B cell (primary cell): ENCODE measurements around the gene CSMD2. TPM values are rescaled to one million over a fixed set of nuclear protein-coding genes. Genes with fewer than 3 reads are reported as not detected.

ENCODE experiments used
- ATAC-seq: fragments of 200-7000 bp; cut with Tn5 transposase; one replicate; pipeline ENCODE4 v1.10.0; 2021; ENCODE audit warnings: low read depth, mild to moderate bottlenecking, moderate number of reproducible peaks, moderate library complexity
- CTCF ChIA-PET: fragments of 350-600 bp; sonication (Branson Sonifier 250); formaldehyde crosslinking; loops from one replicate; lab custom pipeline; 2021; ENCODE audit warnings: antibody characterized with exemption, inconsistent platforms; lab: Charles Lee
- POLR2A ChIA-PET: fragments of 350-600 bp; sonication (Branson Sonifier 250); formaldehyde crosslinking; loops from one replicate; lab custom pipeline; 2021; ENCODE audit warnings: antibody characterized with exemption; lab: Charles Lee
- DNase-seq: peaks from one replicate; pipeline ENCODE4 v3.0.0; 2013
- H2AFZ ChIP-seq: 2 replicates; pipeline ENCODE4 v1.6.1; 2012; ENCODE audit warnings: mild to moderate bottlenecking, low read depth, low read length; ENCODE audit not compliant: insufficient read depth, poor library complexity, severe bottlenecking
- H3K27ac ChIP-seq, 2 donors: 1 replicate in 1 of 2; 2 replicates in 1 of 2; pipeline ENCODE4 v1.5.1; 2012 to 2013; ENCODE audit warnings: low read length in 2 of 2, mild to moderate bottlenecking in 2 of 2, moderate library complexity in 1 of 2
- H3K27me3 ChIP-seq, 4 experiments: fragments of 200-600 bp in 1 of 4; sonication (generic) in 1 of 4; replicated peaks in 1 of 4; 1 replicate in 2 of 4; 2 replicates in 2 of 4; pipeline versions ENCODE4 v1.6.1 to v1.7.0; 2013 to 2016; ENCODE audit warnings: low read length in 3 of 4, mild to moderate bottlenecking in 2 of 4, mixed read lengths in 1 of 4, moderate library complexity in 1 of 4; ENCODE audit not compliant: insufficient read depth in 4 of 4, control insufficient read depth in 3 of 4; ENCODE audit errors: control extremely low read depth in 1 of 4
- H3K36me3 ChIP-seq, 2 experiments: replicated peaks in 1 of 2; 1 replicate in 1 of 2; 2 replicates in 1 of 2; pipeline versions ENCODE4 v1.6.1 to v1.7.1; 2013; ENCODE audit warnings: low read length in 1 of 2; ENCODE audit not compliant: insufficient read depth in 2 of 2, control insufficient read depth in 1 of 2; ENCODE audit errors: control extremely low read depth in 1 of 2, extremely low read depth in 1 of 2
- H3K4me1 ChIP-seq, 2 donors: fragments of 200-600 bp in 1 of 2; sonication (generic) in 1 of 2; 1 replicate in 1 of 2; 2 replicates in 1 of 2; pipeline versions ENCODE4 v1.5.1 to v1.6.1; 2013 to 2017; ENCODE audit warnings: low read length in 2 of 2; ENCODE audit not compliant: control insufficient read depth in 2 of 2, insufficient read depth in 2 of 2
- H3K4me2 ChIP-seq: replicated peaks from 2 replicates; pipeline ENCODE3; 2012; ENCODE audit warnings: mild to moderate bottlenecking, low read depth, low read length; ENCODE audit not compliant: poor library complexity, severe bottlenecking
- H3K4me3 ChIP-seq, 5 experiments: fragments of 200-600 bp in 1 of 5; sonication (generic) in 1 of 5; 1 replicate in 3 of 5; 2 replicates in 2 of 5; pipeline versions ENCODE4 v1.5.1 to v1.7.0; 2011 to 2016; ENCODE audit warnings: low read length in 4 of 5, mild to moderate bottlenecking in 4 of 5, low read depth in 2 of 5, control low read depth in 1 of 5, moderate library complexity in 1 of 5; ENCODE audit not compliant: insufficient read depth in 1 of 5; ENCODE audit errors: control extremely low read depth in 1 of 5, extremely low read depth in 1 of 5
- H3K79me2 ChIP-seq: fragments of 200-600 bp; sonication (generic); one replicate; pipeline ENCODE4 v1.6.0; 2016; ENCODE audit warnings: low read length; ENCODE audit not compliant: control insufficient read depth, insufficient read depth
- H3K9ac ChIP-seq: fragments of 200-600 bp; sonication (generic); 2 replicates; pipeline ENCODE4 v1.6.1; 2017; ENCODE audit warnings: mild to moderate bottlenecking, low read length, moderate library complexity
- H3K9me3 ChIP-seq, 3 donors: one replicate each; pipeline versions ENCODE4 v1.6.1 to v1.7.1; 2013; ENCODE audit warnings: low read length in 2 of 3; ENCODE audit not compliant: control insufficient read depth in 2 of 3, insufficient read depth in 1 of 3; ENCODE audit errors: control extremely low read depth in 1 of 3
- H4K20me1 ChIP-seq: 2 replicates; pipeline ENCODE4 v1.6.0; 2012; ENCODE audit warnings: mild to moderate bottlenecking, low read length; ENCODE audit not compliant: insufficient read depth, control insufficient read depth, poor library complexity, severe bottlenecking
- H3K27ac Mint-ChIP-seq: one replicate; pipeline ENCODE4 v1.8.0; 2021; ENCODE audit warnings: mixed read lengths
- H3K27me3 Mint-ChIP-seq: one replicate; pipeline ENCODE4 v1.8.0; 2021; ENCODE audit warnings: mixed read lengths
- H3K4me1 Mint-ChIP-seq: one replicate; pipeline ENCODE4 v1.8.0; 2021; ENCODE audit warnings: mixed read lengths
- H3K4me3 Mint-ChIP-seq: one replicate; pipeline ENCODE4 v1.8.0; 2021; ENCODE audit warnings: mixed read lengths
- H3K9me3 Mint-ChIP-seq: one replicate; pipeline ENCODE4 v1.8.0; 2022; ENCODE audit warnings: mixed read lengths; ENCODE audit not compliant: insufficient read depth
- EZH2 ChIP-seq: IDR thresholded peaks from 2 replicates; pipeline ENCODE4 v1.6.1; 2012; ENCODE audit warnings: borderline replicate concordance, low read depth, mild to moderate bottlenecking, moderate library complexity, low read length; ENCODE audit not compliant: insufficient read depth, poor library complexity, severe bottlenecking
- WGBS: methylation state at CpG from one replicate; pipeline ENCODE4 v1.1.5; 2013; ENCODE audit warnings: missing lambda C conversion rate; ENCODE audit not compliant: insufficient coverage; 5-methylcytosine and 5-hydroxymethylcytosine counted together
- intact Hi-C: fragments of 100-400 bp; cut with micrococcal nuclease; formaldehyde crosslinking; loops from one replicate; pipeline ENCODE4 v1.10.0; 2022
- polyA plus RNA-seq: library from polyadenylated mRNA; depleted of rRNA; stranded (reverse); fragments of >200 nt; gene quantifications from 2 replicates; pipeline ENCODE4 v1.2.3, GENCODE V29; 2012
- total RNA-seq, 2 donors: library from RNA; stranded (reverse); fragments of 120-200 nt in 1 of 2; gene quantifications; 1 replicate in 1 of 2; 2 replicates in 1 of 2; pipeline versions ENCODE4 v1.2.3 to v1.2.4, GENCODE V29; 2013 to 2022
- TF ChIP-seq, protein P1 (sequence below): fragments of 200-600 bp; IDR thresholded peaks from one replicate; pipeline ENCODE4 v1.8.0; 2022; ENCODE audit warnings: antibody characterized with exemption, mild to moderate bottlenecking

CSMD2 gene
- total and polyA plus RNA-seq, 2 donors (not counting 1 experiment from before 2014, with no cell fraction given): not detected

DNA sequence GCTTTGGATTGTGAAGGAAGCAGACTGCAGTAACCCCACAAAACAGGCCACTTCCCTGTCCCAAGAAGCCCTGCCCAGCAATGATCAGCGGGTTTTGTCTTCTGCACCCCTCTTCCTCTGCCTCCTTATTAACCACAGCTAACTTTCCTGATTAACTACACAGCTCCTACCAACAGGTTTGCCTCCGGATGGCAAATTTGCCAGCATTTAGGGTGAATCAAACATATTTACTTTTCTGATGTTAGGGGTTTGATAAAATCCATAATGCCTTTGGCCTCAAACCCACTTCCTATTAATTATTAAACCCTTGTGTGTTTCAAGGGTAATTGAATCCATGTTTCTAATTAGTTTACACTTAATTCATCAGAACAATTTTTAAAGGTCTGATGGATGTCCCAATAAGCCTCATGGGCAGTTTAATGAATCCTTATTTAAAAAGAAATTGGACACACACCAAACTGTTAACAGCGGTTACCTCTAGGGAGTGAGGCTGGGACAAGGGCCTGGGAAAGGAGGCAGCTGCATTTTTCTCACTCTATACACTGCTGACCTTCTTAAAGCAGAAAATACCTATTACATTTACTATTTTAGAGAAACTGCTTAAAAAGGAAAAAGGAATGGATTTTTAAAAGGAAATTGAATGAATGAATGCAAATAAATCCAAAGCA is 91.9 kb downstream of the CSMD2 start:
- Histone ChIP-seq H2AFZ (no peak overlapping the region), H3K79me2 (no peaks in the 10 kb centered on the region), H3K9me3 (no peaks in the 10 kb centered on the region), H3K27me3 (no peaks in the 10 kb centered on the region), H3K36me3 (no peaks in the 10 kb centered on the region), H3K4me3 (no peak overlapping the region), H3K4me2 (no peak overlapping the region), H3K27ac (no peak overlapping the region), H3K9ac (no peak overlapping the region), H4K20me1 (no peaks in the 10 kb centered on the region), H3K4me1 (no peaks in the 10 kb centered on the region)
- H3K4me1 Mint-ChIP-seq: no peaks in the 10 kb centered on the region
- ChIA-PET CTCF (no interaction called here), POLR2A (no interaction called here)
- intact Hi-C loops: no loop called here
- no peak for DNase-seq
- no peak overlapping the region for H3K27ac Mint-ChIP-seq
- peaks cover 20% of the 10 kb centered on the region for H3K27me3 Mint-ChIP-seq
- no peak for ATAC-seq
- H3K4me3 Mint-ChIP-seq: no peak overlapping the region
- TF ChIP-seq, protein P1, sequence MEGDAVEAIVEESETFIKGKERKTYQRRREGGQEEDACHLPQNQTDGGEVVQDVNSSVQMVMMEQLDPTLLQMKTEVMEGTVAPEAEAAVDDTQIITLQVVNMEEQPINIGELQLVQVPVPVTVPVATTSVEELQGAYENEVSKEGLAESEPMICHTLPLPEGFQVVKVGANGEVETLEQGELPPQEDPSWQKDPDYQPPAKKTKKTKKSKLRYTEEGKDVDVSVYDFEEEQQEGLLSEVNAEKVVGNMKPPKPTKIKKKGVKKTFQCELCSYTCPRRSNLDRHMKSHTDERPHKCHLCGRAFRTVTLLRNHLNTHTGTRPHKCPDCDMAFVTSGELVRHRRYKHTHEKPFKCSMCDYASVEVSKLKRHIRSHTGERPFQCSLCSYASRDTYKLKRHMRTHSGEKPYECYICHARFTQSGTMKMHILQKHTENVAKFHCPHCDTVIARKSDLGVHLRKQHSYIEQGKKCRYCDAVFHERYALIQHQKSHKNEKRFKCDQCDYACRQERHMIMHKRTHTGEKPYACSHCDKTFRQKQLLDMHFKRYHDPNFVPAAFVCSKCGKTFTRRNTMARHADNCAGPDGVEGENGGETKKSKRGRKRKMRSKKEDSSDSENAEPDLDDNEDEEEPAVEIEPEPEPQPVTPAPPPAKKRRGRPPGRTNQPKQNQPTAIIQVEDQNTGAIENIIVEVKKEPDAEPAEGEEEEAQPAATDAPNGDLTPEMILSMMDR: no peak
- no peak for TF ChIP-seq EZH2
- WGBS: no CpG with 5 or more reads among the region's 3 CpGs
- H3K9me3 Mint-ChIP-seq: no peaks in the 10 kb centered on the region

DNA sequence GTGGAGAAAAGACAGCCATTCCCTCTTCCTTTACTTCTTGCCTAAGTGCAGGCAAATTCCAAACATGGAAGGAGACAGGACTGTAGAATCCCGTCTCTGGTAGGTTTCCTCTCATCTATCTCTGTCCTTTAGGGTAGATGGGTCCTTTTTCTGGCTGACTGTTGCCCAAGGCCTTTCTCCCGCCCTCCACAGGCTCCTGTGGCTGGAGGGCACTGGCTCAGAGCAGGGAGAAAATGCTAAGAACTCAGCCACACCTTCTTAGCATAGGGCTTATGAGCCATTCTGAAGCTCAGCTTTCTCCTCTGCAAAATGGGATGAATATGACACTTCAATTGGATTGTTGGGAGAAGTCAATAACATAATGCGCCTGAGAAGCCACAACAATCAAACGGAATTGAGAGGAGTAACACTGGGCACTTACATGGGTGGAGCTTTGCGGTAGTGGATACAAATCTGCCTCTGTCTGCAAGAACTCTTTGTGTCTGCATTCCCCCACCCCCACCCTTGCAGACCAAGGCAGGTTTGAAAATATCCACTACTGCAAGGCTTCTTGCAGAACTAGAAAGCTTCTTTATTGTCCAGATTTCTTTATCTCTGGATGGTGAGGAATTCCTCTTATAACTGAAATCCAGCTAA is 94.7 kb downstream of the CSMD2 start:
- Histone ChIP-seq H3K4me3 (no peak overlapping the region), H3K4me2 (no peak overlapping the region), H3K9me3 (no peaks in the 10 kb centered on the region), H3K9ac (no peak overlapping the region), H3K27ac (no peak overlapping the region), H3K36me3 (no peaks in the 10 kb centered on the region), H2AFZ (no peak overlapping the region), H3K79me2 (no peaks in the 10 kb centered on the region), H3K4me1 (no peaks in the 10 kb centered on the region), H3K27me3 (peaks cover 0 to 2% (median 0%) of the 10 kb centered on the region in 4 experiments), H4K20me1 (no peaks in the 10 kb centered on the region)
- ChIA-PET CTCF (no interaction called here), POLR2A (no interaction called here)
- TF ChIP-seq, protein P1: no peak
- no peak for TF ChIP-seq EZH2
- no peak overlapping the region for H3K27ac Mint-ChIP-seq
- no peaks in the 10 kb centered on the region for H3K9me3 Mint-ChIP-seq
- ATAC-seq: no peak
- intact Hi-C loops: no loop called here
- WGBS: 80% methylated on average over 3 of the region's 5 CpGs
- H3K27me3 Mint-ChIP-seq: peaks cover 20% of the 10 kb centered on the region
- no peaks in the 10 kb centered on the region for H3K4me1 Mint-ChIP-seq
- no peak for DNase-seq
- H3K4me3 Mint-ChIP-seq: no peak overlapping the region
